GM21825 (cell line): ENCODE results near the gene HMMR.
A peak's percentile ranks its signal among the peaks of the same experiment; 100 is the strongest.
"Not testable (repeated sequence)": the region's sequence is repeated elsewhere in the genome, so short reads cannot be mapped to it uniquely, and the experiment has no call there.

Experiments used
- ATAC-seq: cut with Tn5 transposase; IDR thresholded peaks from one replicate; pipeline ENCODE4 v1.9.1; 2021; ENCODE audit warnings: mild to moderate bottlenecking, moderate library complexity; ENCODE audit not compliant: unreplicated experiment

HMMR gene

DNA sequence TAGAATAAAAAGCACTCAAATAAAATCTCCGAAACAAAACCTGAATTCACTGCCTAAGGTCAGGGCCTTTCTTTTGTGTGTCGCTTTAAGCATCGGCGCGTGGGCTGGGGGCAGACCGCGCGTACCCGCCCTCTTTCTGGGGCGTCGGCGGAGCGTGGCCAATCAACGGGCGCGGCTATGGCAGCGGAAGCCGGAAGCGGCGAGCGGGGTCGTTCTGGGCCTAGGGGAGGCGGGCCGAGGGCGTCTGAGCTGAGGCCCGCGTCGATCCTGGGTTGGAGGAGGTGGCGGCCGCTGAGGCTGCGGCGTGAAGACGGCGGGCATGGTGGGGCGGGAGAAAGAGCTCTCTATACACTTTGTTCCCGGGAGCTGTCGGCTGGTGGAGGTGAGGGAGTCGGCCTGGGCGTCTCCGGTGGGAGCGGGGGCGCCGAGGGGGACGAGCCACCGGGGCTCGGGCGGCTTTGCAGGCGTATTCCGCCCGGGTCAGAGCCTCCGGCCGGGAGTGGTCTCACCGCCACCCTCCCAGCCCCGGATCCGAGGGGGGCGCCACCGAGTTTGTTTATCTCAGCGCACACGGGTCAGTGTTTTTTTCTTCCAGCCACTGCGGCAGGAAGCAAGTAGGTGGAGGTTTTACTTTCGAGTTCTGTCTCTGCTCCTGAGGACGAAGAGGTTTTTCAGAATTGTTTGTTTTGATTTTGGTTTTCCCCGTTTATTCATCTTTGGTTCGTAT lies 45.1 kb downstream of the HMMR start, which contains the start of gene MAT2B:
Gene MAT2B, plus strand, starts transcription at position 252 of the 727 bp plus-strand sequence. Its CDS starts 68 bp downstream, at position 320.
- ATAC-seq: peak; percentile 88

DNA sequence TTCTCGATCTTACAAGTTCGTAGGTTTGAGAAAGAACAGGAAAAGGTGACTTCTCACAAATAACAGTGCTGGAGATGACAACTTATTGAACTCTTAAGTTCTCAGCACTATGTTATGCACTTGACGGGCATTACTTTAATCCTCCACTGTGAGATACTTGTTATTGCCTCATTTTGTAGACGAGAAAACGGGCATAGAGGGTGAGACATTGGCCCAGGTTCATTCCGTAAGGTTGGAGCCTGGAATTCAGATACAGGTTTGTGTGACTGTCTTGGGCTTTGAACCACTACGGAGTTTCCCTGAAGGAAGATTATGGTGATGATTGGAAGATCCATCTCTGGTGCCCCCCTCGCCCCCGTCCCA lies 45.6 kb downstream of the HMMR start:
- peak; percentile 12 for ATAC-seq

DNA sequence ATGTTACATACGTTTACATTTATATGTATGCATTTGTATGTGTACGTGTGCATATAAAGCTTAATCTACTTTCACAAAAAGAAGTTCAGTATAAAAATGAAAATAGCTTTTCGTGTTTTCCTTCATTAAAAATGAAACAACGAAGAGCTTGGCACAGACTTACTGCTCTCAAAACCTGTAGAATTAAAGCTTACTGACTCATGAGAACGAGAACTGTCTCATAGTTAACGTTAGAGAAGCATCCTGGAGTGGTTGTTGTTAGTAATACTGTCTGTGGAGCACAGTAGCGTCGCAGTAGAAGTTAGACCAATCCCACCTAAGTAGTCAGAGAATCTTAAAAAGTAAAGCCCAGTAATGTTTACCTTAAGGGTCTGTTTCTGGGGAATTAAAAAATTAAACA lies 46.3 kb downstream of the HMMR start:
- no peak for ATAC-seq

DNA sequence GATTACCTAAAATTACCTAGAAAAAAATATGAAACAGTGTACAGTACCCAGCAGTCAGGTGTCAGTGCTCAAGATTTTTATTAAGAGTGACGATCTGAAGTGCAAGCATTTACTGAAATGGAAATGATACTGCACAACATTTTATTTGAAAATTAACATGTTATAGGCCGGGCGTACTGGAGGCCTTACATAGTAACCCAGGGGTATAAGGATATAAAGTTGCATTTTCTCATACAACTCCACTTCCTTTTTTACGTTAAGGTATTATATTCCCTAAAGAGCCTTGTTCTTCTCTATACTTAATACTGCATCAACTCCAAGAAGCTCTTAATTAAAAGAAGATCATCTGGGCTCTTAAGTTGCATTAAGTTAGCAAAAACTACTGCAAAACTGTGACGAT lies 48.3 kb downstream of the HMMR start:
- ATAC-seq: no peak

DNA sequence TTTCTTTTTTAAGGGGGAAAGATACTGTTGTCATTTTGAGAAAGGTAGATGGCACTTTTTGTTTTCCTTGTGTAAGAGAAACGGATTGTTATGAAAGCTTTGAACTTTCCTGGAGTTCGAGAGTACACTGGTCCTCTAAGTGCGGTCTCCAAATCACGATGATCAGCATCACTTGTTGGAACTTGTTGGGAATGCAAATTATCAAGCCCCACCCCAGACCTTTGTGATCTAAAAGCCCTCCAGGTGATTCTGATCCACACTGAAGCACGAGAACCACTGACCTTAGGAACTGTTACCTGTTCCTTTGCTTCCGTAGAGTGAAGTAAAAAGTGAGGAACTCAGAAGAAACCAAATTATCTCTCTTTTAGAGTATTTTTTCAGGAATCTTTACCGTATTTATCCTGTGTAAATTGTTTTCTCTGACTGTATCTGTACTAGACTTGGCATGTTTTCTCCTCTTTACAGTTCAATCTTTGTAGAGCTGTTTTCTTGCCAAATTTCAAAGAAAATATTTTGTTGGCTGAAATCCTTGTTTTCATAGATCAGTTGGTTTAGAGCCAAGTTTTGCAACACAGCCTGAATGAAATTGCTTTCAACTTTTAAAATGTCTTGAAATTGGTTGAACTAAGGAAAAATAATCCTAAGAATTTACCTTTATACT lies 49.0 kb downstream of the HMMR start:
- no peak for ATAC-seq

DNA sequence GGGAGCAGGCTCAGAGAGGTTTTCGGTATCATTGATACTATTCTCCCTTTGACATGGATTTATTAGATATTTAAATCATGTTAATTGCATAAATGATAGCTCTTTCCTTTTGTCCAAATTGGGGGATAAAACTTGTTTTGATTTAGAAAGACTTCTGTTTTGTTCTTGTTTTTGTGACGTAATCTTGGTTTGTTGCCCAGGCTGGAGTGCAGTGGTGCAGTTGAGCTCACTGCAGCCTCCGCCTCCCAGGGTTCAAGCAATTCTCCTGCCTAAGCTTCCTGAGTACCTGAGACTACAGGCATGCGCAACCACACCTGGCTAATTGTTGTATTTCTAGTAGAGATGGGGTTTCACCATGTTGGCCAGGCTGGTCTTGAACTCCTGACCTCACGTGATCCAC lies 52.1 kb downstream of the HMMR start:
- ATAC-seq: no peak

DNA sequence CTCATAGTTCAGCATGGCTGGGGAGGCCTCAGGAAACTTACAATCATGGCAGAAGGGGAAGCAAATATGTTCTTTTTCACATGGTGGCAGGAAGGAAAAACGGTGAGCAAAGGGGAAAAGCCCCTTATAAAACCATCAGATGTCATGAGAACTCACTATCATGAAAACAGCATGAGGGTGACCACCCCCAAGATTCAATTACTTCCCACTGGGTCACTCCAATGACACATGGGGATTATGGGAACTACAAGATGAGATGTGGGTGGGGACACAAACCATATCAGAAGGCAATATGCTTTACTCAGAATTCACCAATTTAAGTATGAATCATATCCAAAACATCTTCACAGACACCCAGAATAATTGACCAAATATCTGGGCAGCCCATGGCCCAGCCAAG lies 64.7 kb downstream of the HMMR start:
- no peak for ATAC-seq

DNA sequence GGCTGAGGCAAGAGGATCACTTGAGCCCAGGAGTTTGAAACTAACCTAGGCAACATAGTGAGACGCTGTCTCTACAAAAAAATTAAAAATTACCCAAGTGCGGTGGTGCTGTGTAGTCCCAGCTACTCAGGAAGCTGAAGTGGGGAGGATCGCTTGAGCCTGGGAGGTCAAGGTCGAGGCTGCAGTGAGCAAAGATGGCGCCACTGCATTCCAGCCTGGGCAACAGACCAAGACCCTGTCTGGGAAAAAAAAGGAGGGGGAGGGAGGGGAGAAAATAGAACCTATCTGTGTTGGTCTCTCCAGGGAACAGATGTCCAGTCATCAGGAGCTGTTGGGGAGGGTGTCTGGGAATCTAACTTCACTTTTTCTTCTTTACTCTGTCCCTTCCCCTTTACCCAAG lies 69.3 kb downstream of the HMMR start:
- ATAC-seq: no peak

DNA sequence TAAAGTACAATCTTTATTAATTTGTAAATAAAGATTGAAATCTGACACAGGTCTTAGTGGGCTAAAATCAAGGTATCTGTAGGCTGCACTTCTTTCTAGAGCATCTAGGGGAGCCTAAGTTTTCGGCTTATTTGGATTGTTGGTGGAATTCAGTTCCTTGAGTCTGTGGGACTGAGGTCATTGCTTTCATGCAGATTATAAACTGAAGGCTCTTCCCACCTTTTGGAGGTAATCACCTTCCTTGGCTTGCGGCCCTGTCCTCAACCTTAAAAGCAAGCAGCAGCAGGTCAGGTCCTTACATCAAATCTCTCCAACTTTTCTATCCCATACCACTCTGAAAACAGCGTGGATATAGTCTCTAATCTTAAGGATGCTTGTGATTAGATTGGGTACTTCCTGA lies 70.8 kb downstream of the HMMR start:
- no peak for ATAC-seq

DNA sequence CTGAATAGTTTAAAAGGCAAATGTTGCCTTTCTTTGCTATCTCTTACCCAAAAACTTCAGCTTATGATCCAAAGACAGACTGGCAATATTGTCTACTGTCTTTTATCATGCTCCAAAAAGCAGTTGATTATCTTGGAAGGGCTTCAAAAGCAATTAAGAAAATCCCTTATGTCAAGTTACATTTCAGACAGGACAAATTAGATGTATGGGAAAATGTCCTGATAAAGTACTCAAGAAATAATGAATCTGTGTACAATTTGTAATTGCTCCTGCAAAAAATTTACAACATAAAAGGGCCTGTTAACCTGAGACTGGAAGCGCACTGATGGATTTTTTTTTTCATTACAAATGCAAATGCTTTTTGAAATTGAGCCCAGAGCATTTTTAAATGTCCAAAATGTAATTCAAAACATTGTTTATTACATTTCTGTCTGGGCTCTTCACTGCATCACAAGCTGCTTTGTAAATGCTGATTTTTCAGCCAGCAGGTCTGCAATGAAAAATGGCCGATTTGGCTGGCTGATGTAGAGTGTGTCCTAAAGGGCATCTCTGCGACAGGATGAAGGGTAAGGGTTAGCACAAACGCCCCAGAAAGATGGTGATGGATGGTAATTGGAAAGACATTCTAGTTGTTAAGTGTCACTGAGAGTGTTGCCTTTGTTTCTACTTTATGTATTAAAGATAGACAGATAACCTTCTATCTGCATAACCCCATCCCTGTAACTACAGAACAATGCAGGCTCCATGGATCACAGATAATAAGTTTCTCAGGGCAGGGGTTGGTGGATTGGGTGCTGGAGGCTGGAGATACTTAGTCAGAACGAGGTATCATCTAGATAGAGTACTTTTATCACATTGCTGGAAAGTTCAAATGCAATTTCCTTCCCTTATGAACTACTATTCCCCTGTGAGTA lies 72.0 kb downstream of the HMMR start:
- no peak for ATAC-seq

DNA sequence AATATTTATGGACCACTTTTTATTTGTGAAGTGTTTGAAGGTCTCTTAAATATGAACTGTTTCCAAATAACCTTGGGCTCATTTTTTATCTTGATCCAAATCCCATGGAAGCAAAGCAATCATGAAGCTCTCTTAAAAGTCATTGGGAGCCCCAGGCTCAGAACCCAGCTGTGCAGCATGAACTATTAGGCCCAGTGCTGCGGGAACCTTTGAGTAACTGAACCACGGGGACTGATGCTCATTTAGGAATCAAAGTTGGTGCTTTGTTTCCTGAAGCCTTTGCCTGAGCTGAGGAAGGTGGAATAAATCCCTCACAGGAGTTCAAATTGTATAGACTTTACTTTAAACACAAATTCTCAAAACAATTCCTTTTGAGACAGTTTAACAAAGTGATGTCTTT lies 72.8 kb downstream of the HMMR start:
- ATAC-seq: no peak

DNA sequence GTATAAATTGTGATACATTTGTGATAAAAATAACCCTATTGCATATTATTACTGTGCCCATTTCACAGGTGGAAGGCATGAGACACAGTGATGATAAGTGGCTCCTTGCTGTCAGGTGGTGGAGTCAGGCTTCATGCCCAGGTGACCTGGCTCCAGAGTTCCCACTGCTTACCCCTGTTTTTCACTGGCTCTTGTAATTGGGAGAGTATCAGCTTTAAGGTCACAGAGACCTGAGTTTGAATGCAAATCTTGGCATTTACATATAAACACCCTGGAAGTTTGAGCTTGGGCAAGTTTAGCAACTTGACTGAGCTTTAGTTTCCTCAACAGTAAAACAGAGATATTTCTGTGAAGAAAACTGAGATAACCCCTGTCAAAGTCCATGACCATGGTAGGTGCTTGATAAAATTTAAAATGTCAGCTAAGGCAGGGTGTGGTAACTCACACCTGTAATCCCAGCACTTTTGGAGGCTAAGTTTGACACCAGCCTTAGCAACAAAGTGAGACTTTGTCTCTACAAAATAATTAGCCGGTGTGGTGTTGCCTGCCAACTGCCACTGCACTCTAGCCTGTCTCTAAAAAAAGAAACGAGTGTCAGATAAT lies 74.2 kb downstream of the HMMR start:
- ATAC-seq: no peak

DNA sequence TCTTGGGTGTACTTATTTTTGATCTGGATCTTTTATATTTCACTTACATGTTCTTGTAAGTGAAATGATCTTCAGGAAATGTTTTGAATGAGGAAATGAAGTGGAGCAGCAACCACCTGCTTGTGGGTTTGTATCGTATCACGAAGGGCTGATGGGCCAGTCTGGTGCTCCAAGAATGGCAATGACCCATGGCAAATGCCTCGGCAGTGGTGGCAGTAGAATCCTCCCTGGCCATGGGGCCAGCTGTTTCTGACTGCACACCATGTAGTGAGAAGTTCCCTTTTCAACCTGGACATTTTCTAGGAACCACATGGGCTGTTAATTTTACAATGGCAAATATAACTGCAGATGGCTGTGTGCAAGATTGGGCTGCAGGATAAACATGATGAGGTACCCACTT lies 74.9 kb downstream of the HMMR start:
- no peak for ATAC-seq

DNA sequence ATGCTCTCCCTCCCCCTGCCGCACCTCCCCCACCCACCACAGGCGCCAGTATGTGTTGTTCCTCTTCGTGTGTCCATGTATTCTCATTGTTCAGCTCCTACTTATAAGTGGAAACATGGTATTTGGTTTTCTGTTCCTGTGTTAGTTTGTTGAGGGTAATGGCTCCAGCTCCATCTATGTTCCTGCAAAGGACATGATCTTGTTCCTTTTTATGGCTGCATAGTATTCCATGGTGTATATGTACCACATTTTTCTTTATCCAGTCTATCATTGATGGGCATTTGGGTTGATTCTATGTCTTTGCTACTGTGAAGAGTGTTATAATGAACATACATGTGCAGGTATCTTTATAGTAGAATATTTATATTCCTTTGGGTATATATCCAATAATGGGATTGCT lies 76.0 kb downstream of the HMMR start:
- ATAC-seq: not testable (repeated sequence)

DNA sequence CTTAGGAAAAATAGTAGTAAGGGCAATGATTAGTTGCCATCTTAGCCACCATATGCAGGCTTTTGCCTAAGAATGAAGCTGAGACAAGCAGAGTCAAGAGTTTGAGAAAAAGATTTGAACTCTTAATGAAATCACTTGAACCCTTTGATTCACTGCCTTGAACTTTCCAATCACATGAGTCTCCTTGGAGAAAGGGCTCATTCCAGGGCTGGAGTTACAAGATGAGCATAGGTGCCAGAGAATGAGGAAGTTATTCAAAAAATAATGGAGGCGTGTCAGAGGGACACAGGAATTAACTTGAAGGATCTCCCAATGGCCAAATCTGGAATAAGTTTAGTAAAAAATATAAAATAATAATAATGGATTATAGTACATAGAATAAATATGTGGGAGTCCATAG lies 80.3 kb downstream of the HMMR start:
- no peak for ATAC-seq
